Measurements from ENCODE around the gene PARD3. TPM values are rescaled to one million over a fixed set of nuclear protein-coding genes. Genes with fewer than 3 reads are reported as not detected.

PARD3 gene
- total and polyA plus RNA-seq, 10 of the 15 experiments (the other 5 are each of a cell fraction or from before 2014, with no cell fraction given) = 2.6 to 43.1 (median 13.9) TPM

GRCh38 chr10:34699904-34700517, 115.1 kb downstream of the PARD3 start (continued):
- no peak for TF ChIP-seq BCLAF1 (IDR thresholded peaks at IDR 0.05)

- SMC1A ChIA-PET (ENCODE audit: uncharacterized antibody, unreplicated experiment) = interaction anchor here (1.0 kb wide), 1 partner anchor 15 kb away, joined by 3 read pairs; no protein-coding TSS in a partner anchor
- no peaks in the 10 kb centered on the region for H3K27me3 ChIP-seq (replicated peaks in 1 of 2; ENCODE audit: control insufficient read depth in 2 of 2, insufficient read depth in 2 of 2, low read length in 1 of 2)
- H3K27ac ChIP-seq (ENCODE audit: control insufficient read depth, insufficient read depth) = no peak overlapping the region
- no peak overlapping the region for H2AFZ ChIP-seq (ENCODE audit: control insufficient read depth, low read depth, low read length)
- H3K79me2 ChIP-seq (ENCODE audit: control insufficient read depth, insufficient read depth, low read length) = no peaks in the 10 kb centered on the region
- H4K20me1 ChIP-seq (ENCODE audit: control insufficient read depth, insufficient read depth) = no peaks in the 10 kb centered on the region
- H3K4me2 ChIP-seq (ENCODE audit: control insufficient read depth, insufficient read depth) = no peak overlapping the region
- RAD21 ChIA-PET (ENCODE audit: unreplicated experiment) = no interaction called here
- ATAC-seq (no peak), DNase-seq (ENCODE audit: low read depth, low spot score) (no peak), FAIRE-seq (no peak)
- 26% methylated on average over 3 of the region's 3 CpGs for WGBS (ENCODE audit: insufficient coverage, insufficient replicate concordance, low lambda C conversion rate, missing lambda C conversion rate)
- H3K9me3 ChIP-seq (replicated peaks; ENCODE audit: control insufficient read depth, insufficient read depth, low read length) = no peaks in the 10 kb centered on the region
- CTCF ChIA-PET = interaction anchor here (1.0 to 1.7 kb wide), 2 partner anchors 25 to 27 kb away, joined by 3 to 7 read pairs; no protein-coding TSS in a partner anchor
- BruUV-seq (replicated peaks) = no TSS peak
- POLR2A ChIA-PET = interaction anchor here (0.6 to 1.4 kb wide), 2 partner anchors 10 to 401 kb away, joined by 3 to 5 read pairs; no protein-coding TSS in a partner anchor
- H3K36me3 ChIP-seq (ENCODE audit: control insufficient read depth in 2 of 2, insufficient read depth in 2 of 2, low read length in 1 of 2) = no peaks in the 10 kb centered on the region; a peak in 1 of 4 replicates
- no peak overlapping the region for H3K4me3 ChIP-seq
- H3K4me1 ChIP-seq (ENCODE audit: control insufficient read depth, insufficient read depth, low read length) = no peaks in the 10 kb centered on the region
- no peak overlapping the region for H3K9ac ChIP-seq (ENCODE audit: control insufficient read depth, insufficient read depth, low read length)
- in situ Hi-C loops (cut with MboI) (no loop called here), intact Hi-C loops (cut with micrococcal nuclease; ENCODE audit: unreplicated experiment) (no loop called here)
- TF ChIP-seq ATF3 (IDR thresholded peaks at IDR 0.05; ENCODE audit: borderline replicate concordance, extremely low read depth, low read depth, low read length) (no peak), MEF2B (IDR thresholded peaks at IDR 0.05; ENCODE audit: partially characterized antibody, poor library complexity, severe bottlenecking) (no peak), TARDBP (IDR thresholded peaks at IDR 0.05; ENCODE audit: borderline replicate concordance) (no peak), POU2F2 (IDR thresholded peaks at IDR 0.05; ENCODE audit: borderline replicate concordance, low read depth, low read length) (no peak), RELB (IDR thresholded peaks at IDR 0.05; ENCODE audit: low read depth) (no peak), ASH2L (IDR thresholded peaks at IDR 0.05; ENCODE audit: borderline replicate concordance, low read depth) (no peak), ETV6 (conservative IDR thresholded peaks at IDR 0.05 in 1 of 2, IDR thresholded peaks at IDR 0.05 in 1 of 2; ENCODE audit: borderline replicate concordance in 1 of 2, low read depth in 1 of 2) (no peak), KAT2A (conservative IDR thresholded peaks at IDR 0.05; ENCODE audit: control insufficient read depth, low read depth, low read length) (no peak), ZBED1 (IDR thresholded peaks at IDR 0.05; ENCODE audit: borderline replicate concordance) (no peak), ATF2 (IDR thresholded peaks at IDR 0.05; ENCODE audit: low read length) (no peak), POLR2AphosphoS5 (IDR thresholded peaks at IDR 0.05; ENCODE audit: low read length) (no peak), PKNOX1 (IDR thresholded peaks at IDR 0.05) (no peak), MYC (IDR thresholded peaks at IDR 0.05; ENCODE audit: insufficient read depth, insufficient read length, insufficient replicate concordance, low read length, severe bottlenecking) (no peak)
Measured at GRCh38 chr10:34698979-34699378, 116.1 kb downstream of the PARD3 start.

Data from GM12878 (cell line).